NCI-H526 treated with DMSO at 0.1 percent for 48 hours (cell line): ENCODE results near the gene SPIRE2.

ENCODE experiments used
- DNase-seq: peaks from one replicate; lab custom pipeline; 2025; lab: John Stamatoyannopoulos, UW

The SPIRE2 gene

GRCh38 chr16:89915303-89916232 is 87.3 kb downstream of the SPIRE2 start:
- DNase-seq = no peak

GRCh38 chr16:89917773-89918452 is 89.6 kb downstream of the SPIRE2 start:
- DNase-seq = no peak

GRCh38 chr16:89918453-89919347 is 90.4 kb downstream of the SPIRE2 start, which contains the start of gene MC1R:
MC1R (plus strand) TSS chr16:89918862; CDS start chr16:89919259, 397 bp downstream.
- DNase-seq = no peak

GRCh38 chr16:89919535-89920406 is 91.5 kb downstream of the SPIRE2 start:
- no peak for DNase-seq

GRCh38 chr16:89920723-89921122 is 92.4 kb downstream of the SPIRE2 start:
- no peak for DNase-seq
